Measurements from ENCODE around the gene MTAP.

GRCh38 chr9:21828853-21829410, 26.5 kb downstream of the MTAP start:
- TF ChIP-seq CTCF (IDR thresholded peaks at IDR 0.05) (no peak), EZH2 (IDR thresholded peaks at IDR 0.05; ENCODE audit: borderline replicate concordance, insufficient read depth, low read depth, low read length, poor library complexity, severe bottlenecking) (no peak)

All from B cell (primary cell).